ENCODE measurements around the gene SLIT3.

Gene SLIT3

DNA sequence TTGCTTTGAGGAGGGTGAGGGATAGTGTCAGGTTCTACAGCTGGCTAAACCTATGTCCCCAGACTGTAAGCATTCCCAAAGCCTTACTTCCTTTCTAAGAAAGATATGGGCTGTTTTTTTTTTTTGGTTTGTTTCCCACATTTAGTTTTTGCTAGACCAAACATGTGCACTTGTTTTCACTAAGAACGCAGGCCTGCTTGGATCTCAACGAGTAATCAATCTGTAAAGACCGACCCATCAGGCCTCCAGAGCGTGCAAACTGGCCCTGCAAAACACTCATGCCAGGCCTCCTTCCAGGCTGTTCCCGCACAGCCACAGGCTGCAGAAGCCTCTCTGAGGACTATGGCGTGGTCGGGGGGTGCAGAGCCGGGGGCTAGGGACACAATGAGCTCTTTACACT lies 416.9 kb downstream of the SLIT3 start:
- H3K9me3 Mint-ChIP-seq, result no peaks in the 10 kb centered on the region
- peaks cover 5% of the 10 kb centered on the region for H3K27me3 Mint-ChIP-seq
- no peak overlapping the region for H3K27ac Mint-ChIP-seq
- H3K4me3 Mint-ChIP-seq, result no peak overlapping the region
- H3K4me1 Mint-ChIP-seq (ENCODE audit: low read depth), result no peaks in the 10 kb centered on the region
- no peak for DNase-seq
- H3K36me3 Mint-ChIP-seq (ENCODE audit: low read depth), result no peaks in the 10 kb centered on the region

DNA sequence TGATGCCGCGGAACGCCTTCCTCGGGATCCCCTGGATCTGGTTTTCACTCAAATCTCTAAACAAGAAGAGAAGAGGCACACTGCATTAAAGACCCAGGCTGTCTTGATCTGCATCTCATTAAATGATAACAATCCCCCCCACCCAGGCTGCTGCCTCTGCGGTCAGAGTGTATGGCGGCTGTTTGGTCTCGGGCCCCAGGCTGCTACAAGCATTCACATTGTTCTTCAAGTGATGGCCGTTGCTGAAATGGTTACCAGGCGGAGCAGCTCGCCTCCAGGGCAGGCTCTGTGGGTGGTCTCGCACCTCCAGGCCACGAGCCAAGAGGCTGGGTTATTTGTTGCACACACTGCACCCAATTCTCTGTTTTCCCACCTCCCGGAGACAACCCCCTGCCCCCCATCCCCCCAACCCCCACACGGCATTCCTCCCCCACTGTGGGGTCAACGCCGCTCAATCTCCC lies 417.6 kb downstream of the SLIT3 start:
- no peaks in the 10 kb centered on the region for H3K4me1 Mint-ChIP-seq (ENCODE audit: low read depth)
- no peak overlapping the region for H3K27ac Mint-ChIP-seq
- H3K36me3 Mint-ChIP-seq (ENCODE audit: low read depth), result no peaks in the 10 kb centered on the region
- H3K27me3 Mint-ChIP-seq, result peaks cover 6% of the 10 kb centered on the region
- no peak overlapping the region for H3K4me3 Mint-ChIP-seq
- DNase-seq, result no peak
- H3K9me3 Mint-ChIP-seq, result no peaks in the 10 kb centered on the region

DNA sequence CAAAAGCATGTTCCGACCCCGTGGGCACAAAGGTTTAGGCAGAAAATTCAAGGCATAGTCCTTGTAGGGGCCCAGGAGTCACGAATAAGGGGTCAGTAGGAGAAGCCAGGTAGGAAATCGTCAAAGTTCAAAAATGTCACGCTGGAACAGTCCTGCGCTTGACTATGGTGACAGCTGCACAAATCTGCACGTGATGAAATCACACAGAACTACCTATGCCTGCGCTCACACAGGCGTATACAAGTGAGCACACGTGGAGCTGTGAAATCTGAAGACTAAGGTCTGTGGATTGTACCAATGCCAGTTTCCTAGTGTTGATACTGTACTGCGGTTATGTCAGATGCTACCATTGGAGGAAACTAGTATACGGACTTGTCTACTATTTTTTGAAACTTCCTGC lies 418.7 kb downstream of the SLIT3 start:
- Mint-ChIP-seq H3K27me3 (peaks cover 13% of the 10 kb centered on the region), H3K36me3 (ENCODE audit: low read depth) (no peaks in the 10 kb centered on the region), H3K4me3 (no peak overlapping the region), H3K9me3 (no peaks in the 10 kb centered on the region), H3K27ac (no peak overlapping the region), H3K4me1 (ENCODE audit: low read depth) (no peaks in the 10 kb centered on the region)
- DNase-seq, result no peak

DNA sequence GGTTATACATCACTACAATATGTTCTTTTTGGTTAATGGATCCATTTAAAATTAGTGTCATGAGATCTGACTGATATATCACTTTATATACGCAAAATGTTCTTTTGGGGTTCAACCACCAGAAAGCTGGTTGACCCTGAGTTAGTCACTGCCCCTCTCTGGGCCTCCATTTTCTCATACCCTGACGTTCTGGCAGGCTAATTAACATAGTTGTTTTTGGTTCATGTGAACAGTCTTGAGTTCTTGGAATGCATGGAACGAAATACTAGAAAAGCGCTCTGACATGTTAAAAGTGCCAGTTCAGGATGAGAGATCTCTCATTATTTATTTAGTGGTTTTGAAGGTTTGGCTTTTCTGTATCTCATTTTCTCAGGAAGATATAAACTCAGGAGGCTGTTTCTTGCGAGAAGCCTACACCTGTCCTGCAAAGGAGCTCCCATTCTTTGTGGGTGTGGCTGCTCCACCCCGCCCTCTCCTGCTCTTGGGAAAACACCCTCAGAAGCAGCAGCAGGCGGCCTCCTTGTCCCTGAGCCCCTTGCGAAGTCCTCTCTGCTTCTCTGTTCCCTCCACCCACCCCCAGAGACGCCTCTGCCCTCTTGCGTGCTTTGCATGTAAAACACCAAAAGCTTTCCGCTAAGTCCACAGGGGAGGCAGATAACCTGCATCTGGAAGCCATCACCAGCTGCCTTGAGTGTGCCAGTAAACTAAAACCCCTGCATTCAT lies 419.4 kb downstream of the SLIT3 start:
- Mint-ChIP-seq H3K36me3 (ENCODE audit: low read depth) (no peaks in the 10 kb centered on the region), H3K9me3 (no peaks in the 10 kb centered on the region), H3K4me3 (no peak overlapping the region), H3K27ac (no peak overlapping the region), H3K4me1 (ENCODE audit: low read depth) (no peaks in the 10 kb centered on the region), H3K27me3 (peaks cover 17% of the 10 kb centered on the region)
- DNase-seq, result no peak

DNA sequence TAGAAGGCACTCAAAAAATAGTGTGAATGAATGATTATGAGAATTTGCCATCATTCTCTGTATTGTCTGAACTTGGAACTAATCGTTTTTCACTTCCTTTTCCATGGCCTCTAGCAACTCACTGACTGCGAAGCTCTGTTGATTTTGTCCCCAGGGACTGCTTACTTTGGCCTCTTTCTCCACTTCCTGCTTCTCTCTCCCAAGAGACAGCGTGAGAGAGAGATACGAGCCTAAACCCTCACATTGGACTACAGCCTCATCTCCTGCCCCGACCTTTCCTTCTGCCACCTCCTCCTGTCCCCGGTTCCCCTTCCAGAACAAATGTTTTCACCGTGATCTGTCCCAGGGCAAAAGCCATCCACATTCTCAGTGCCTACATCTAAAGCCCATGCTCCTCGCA lies 421.0 kb downstream of the SLIT3 start:
- no peak for DNase-seq
- peaks cover 26% of the 10 kb centered on the region for H3K27me3 Mint-ChIP-seq

DNA sequence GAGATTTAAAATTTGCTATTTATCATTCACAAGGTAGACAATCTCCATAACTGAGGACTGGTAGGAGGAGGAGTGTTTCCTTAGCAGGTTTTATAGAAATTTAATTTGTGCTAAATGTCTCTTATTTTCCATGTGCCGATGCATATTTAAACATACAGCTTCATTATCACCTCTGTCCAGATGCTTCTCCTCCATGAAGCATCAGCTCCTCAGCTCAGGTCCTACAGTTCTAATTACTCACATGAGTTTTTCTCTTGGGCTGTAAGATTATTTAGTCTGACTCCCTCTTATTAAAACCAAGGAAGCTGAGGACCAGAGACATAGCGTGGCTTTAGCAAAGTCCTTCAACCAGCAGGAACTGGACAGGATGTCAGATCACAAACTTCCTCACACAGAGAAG lies 421.6 kb downstream of the SLIT3 start:
- H3K36me3 Mint-ChIP-seq (ENCODE audit: low read depth), result no peaks in the 10 kb centered on the region
- H3K4me1 Mint-ChIP-seq (ENCODE audit: low read depth), result no peaks in the 10 kb centered on the region
- H3K9me3 Mint-ChIP-seq, result no peaks in the 10 kb centered on the region
- no peak overlapping the region for H3K4me3 Mint-ChIP-seq
- H3K27me3 Mint-ChIP-seq, result peaks cover 30% of the 10 kb centered on the region
- DNase-seq, result no peak
- H3K27ac Mint-ChIP-seq, result no peak overlapping the region

More for the DNA sequence above, 421.0 kb downstream of the SLIT3 start:
- no peak overlapping the region for H3K27ac Mint-ChIP-seq
- no peaks in the 10 kb centered on the region for H3K4me1 Mint-ChIP-seq (ENCODE audit: low read depth)
- H3K36me3 Mint-ChIP-seq (ENCODE audit: low read depth), result no peaks in the 10 kb centered on the region
- no peak overlapping the region for H3K4me3 Mint-ChIP-seq
- H3K9me3 Mint-ChIP-seq, result no peaks in the 10 kb centered on the region

DNA sequence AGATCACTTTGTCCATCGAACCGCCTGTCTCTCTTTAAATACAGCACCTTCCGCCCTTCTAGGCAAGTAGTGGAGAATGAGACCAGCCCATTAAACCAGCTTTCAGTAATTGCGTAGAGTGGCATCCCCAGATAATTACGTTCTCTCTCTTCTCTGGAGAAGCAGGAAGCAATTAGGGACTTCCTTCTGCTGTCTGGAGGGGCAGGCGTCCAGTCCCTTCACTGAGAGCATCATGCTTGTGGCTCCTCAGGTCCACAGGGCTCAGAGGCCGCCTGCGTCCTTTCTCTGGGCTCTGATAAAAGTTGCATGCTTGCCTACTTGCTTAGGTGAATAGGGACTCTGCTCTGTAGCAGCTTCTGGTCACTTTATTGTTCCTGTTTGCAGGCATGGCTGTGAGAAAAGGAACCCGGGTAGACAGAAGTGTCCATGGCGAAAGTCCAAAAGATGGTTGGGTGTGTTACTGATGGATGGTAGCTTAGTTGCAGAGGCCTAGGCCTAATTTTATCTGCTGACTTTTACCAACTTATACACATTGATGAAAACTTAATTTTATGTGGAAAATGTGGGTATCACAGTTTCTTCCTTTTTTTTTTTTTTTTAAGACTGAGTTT lies 422.7 kb downstream of the SLIT3 start:
- Mint-ChIP-seq H3K36me3 (ENCODE audit: low read depth) (no peaks in the 10 kb centered on the region), H3K27ac (no peak overlapping the region), H3K4me3 (no peak overlapping the region), H3K27me3 (peaks cover 38% of the 10 kb centered on the region), H3K9me3 (no peaks in the 10 kb centered on the region), H3K4me1 (ENCODE audit: low read depth) (no peaks in the 10 kb centered on the region)
- no peak for DNase-seq

DNA sequence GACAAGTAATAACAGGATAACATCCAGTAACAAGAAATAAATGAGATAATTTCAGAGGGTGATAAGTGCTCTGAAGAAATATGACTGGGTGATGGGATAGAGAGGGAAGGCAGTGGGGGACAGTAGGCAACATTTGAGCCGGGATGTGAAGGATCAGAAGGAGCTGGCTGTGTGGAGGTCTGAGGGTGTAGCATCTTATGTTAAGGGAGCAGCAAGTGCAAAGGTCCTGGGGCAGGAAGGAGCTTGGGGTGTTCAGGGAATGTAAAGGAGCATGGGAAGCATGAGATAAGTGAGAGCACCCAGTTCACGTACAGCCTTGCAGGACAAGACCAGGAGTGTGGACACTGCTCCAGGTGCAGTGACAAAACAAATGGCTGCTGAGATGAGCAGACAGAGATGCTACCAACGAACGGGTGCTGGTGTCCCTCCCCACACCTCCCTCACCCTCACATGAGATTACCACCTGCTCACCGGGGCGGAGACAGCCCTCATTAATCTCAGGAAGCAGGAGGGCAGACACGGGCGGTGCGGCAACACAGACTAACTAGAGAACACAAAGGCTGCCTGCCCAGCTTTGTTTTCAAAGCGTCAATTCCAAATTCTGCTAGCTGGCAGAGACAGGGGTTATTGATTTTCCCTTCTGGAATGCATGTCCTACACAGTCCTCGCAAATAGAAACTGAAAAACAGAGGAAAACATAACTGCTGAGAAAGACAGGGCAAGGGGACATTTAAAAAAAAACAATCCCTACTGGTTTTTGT lies 423.6 kb downstream of the SLIT3 start:
- no peaks in the 10 kb centered on the region for H3K36me3 Mint-ChIP-seq (ENCODE audit: low read depth)
- no peak overlapping the region for H3K4me3 Mint-ChIP-seq
- H3K4me1 Mint-ChIP-seq (ENCODE audit: low read depth), result no peaks in the 10 kb centered on the region
- no peak for DNase-seq
- H3K27ac Mint-ChIP-seq, result no peak overlapping the region
- H3K9me3 Mint-ChIP-seq, result no peaks in the 10 kb centered on the region
- H3K27me3 Mint-ChIP-seq, result peaks cover 38% of the 10 kb centered on the region

DNA sequence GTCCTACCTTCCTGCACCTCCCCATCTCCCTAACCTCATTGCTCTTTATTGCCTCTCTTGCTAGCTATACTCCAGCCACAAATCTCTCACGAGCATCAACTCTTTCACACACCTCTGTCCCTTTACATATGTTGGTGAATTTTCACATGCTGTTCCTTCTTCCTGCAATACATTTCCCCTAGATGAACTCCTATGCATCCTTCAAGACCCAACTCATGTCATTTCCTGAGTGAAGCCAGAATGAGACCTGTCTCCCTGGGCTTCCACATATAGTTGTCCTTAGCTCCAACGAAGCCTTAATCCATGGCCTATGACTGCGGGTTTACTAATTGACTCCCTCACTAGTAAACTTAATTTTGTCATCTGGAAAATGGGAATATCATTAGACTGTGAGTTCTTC lies 424.5 kb downstream of the SLIT3 start:
- H3K9me3 Mint-ChIP-seq, result no peaks in the 10 kb centered on the region
- DNase-seq, result no peak
- H3K27ac Mint-ChIP-seq, result no peak overlapping the region
- H3K36me3 Mint-ChIP-seq (ENCODE audit: low read depth), result no peaks in the 10 kb centered on the region
- no peak overlapping the region for H3K4me3 Mint-ChIP-seq
- H3K27me3 Mint-ChIP-seq, result peaks cover 38% of the 10 kb centered on the region
- no peaks in the 10 kb centered on the region for H3K4me1 Mint-ChIP-seq (ENCODE audit: low read depth)

DNA sequence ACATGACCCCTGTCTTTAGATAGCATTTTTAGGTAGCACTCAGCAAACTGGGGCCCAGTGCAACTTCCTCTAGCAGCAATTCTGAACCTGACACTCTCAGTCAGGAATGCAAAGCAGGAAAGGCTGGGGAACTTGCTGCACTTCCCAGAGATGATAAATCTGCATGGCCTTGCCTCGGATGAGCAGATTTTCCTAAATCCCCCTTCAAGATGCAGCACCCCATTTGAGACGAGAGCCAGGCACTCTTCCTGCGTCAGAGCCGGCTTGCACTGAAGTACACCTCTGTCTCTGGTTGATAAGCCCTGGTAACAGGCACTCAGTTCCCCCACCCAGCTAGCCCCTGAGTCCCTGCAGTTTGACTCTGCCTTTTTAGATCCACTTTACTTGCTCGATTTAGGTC lies 425.1 kb downstream of the SLIT3 start:
- H3K36me3 Mint-ChIP-seq (ENCODE audit: low read depth), result no peaks in the 10 kb centered on the region
- H3K4me3 Mint-ChIP-seq, result no peak overlapping the region
- peaks cover 38% of the 10 kb centered on the region for H3K27me3 Mint-ChIP-seq
- no peaks in the 10 kb centered on the region for H3K9me3 Mint-ChIP-seq
- H3K4me1 Mint-ChIP-seq (ENCODE audit: low read depth), result no peaks in the 10 kb centered on the region
- DNase-seq, result no peak
- no peak overlapping the region for H3K27ac Mint-ChIP-seq

DNA sequence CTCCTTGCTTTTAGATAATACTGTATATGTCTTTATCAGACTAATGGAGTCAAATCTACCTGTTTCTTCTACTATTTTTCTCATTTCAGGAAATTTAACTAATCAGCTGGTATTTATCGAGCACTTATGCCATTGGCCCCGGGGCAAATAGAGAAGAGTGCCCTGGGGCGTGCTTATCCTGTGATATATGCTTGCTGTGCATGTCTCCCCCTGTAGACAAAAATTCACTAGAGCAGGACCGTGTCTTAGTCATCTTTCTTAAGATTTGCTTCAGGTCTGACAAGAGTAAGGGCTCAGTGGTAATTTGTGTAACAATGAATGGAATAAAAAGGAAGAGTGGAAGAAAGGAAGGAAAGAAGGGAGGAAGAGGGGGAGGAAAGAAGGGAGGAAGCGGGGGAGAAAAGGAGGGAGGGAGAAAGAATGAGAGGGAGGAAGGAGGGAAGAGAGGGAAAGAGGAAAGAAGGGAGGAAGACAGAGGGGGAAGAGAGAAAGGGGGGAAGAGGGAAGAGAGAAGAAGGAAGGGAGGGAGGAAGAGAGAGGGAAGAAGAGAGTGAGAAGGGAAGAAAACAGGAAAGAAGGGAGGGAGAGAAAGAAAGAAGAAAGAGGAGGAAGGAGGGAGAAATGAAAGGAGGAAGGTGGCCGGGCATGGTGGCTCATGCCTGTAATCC lies 426.1 kb downstream of the SLIT3 start:
- no peaks in the 10 kb centered on the region for H3K36me3 Mint-ChIP-seq (ENCODE audit: low read depth)
- no peak overlapping the region for H3K27ac Mint-ChIP-seq
- peaks cover 41% of the 10 kb centered on the region for H3K27me3 Mint-ChIP-seq
- no peak for DNase-seq
- H3K9me3 Mint-ChIP-seq, result no peaks in the 10 kb centered on the region
- H3K4me3 Mint-ChIP-seq, result no peak overlapping the region
- no peaks in the 10 kb centered on the region for H3K4me1 Mint-ChIP-seq (ENCODE audit: low read depth)

DNA sequence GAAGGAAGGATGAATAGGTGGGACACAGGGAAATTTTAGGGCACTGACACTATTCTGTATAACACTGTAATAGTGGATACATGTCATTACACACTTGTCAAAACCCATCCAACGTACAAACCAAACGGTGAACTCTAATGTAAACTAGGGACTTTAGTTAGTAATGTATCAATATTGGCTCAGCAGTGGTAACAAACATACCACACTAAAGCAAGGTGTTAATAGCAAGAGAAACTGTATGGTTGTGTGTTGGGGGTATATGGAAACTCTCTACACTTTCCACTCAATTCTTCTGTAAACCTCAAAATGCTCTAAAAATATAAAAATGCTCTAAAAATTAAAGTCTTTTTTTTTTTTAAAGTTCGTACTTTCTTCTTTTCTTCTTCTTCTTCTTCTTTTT lies 428.7 kb downstream of the SLIT3 start:
- no peaks in the 10 kb centered on the region for H3K36me3 Mint-ChIP-seq (ENCODE audit: low read depth)
- H3K9me3 Mint-ChIP-seq, result no peaks in the 10 kb centered on the region
- DNase-seq, result no peak
- peaks cover 36% of the 10 kb centered on the region for H3K27me3 Mint-ChIP-seq
- no peak overlapping the region for H3K4me3 Mint-ChIP-seq
- H3K27ac Mint-ChIP-seq, result no peak overlapping the region
- H3K4me1 Mint-ChIP-seq (ENCODE audit: low read depth), result no peaks in the 10 kb centered on the region

DNA sequence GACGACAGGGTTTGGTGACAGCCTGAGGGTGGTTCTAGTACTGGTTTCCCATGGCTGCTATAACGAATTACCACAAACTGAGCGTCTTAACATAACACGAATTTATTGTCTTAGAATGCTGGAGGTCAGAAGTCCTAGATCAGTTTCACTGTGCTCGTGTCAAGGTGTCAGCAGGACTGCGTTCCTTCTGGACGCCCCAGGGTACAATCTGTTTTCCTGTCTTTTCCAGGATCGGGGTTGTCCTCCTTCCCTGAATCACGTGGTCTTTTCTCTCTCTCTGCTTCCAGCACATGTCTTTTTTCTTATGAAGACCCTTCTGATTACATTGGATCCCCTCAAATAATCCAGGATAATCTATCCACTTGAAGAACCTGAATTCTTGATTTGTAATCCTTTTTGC lies 430.0 kb downstream of the SLIT3 start:
- no peaks in the 10 kb centered on the region for H3K36me3 Mint-ChIP-seq (ENCODE audit: low read depth)
- peaks cover 26% of the 10 kb centered on the region for H3K27me3 Mint-ChIP-seq

DNA sequence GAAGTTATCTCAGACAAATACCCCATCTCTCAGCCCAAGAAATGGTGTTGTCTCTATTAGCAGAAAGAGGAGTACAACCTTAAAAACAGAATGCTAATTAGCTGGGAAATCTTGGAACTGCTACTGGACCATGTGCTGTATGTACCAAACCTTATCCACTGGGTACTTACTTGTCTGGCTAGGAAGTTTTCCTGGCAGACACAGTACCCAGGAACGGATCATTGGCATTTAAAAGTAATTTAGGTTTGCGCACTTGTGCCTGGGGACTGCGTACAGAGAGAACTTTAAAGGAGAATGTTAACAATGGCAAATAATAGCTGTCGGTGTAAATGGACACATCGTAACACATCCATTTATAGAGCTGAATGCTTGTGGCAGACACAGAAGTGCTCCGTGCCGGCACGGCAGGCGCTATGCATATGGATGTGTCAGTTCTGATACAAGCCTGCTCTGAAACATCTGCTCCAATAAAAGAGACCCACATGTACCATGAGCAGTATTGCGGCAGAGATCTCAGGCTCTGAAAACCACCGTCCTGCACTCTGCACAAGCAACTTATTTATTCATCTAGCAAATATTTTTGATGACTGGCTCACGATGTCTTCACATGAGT lies 431.2 kb downstream of the SLIT3 start:
- Mint-ChIP-seq H3K9me3 (no peaks in the 10 kb centered on the region), H3K36me3 (ENCODE audit: low read depth) (no peaks in the 10 kb centered on the region), H3K4me3 (no peak overlapping the region), H3K4me1 (ENCODE audit: low read depth) (no peaks in the 10 kb centered on the region), H3K27ac (no peak overlapping the region), H3K27me3 (peaks cover 21% of the 10 kb centered on the region)
- DNase-seq, result no peak

More for the DNA sequence above, 430.0 kb downstream of the SLIT3 start:
- no peaks in the 10 kb centered on the region for H3K4me1 Mint-ChIP-seq (ENCODE audit: low read depth)
- no peak overlapping the region for H3K4me3 Mint-ChIP-seq
- no peak overlapping the region for H3K27ac Mint-ChIP-seq
- no peak for DNase-seq
- no peaks in the 10 kb centered on the region for H3K9me3 Mint-ChIP-seq

All from activated T-cell treated with anti-CD3 and anti-CD28 coated beads, Interleukin-2, amount 50 U/mL, for 24 hours (primary cell).